IMR-90 (cell line): ENCODE results near the gene NIPAL3. TPM values are rescaled to one million over a fixed set of nuclear protein-coding genes. Genes with fewer than 3 reads are reported as not detected.

Source experiments
- ATAC-seq: fragments of 200-7000 bp; cut with Tn5 transposase; 2 replicates; pipeline ENCODE4 v1.9.1; 2020; ENCODE audit warnings: low read depth, mild to moderate bottlenecking, moderate library complexity
- BruUV-seq: library from RNA; stranded (reverse); fragments of 400-500 nt; replicated peaks from 2 replicates; lab custom pipeline; 2021; lab: Mats Ljungman, UMichigan
- CTCF ChIA-PET: fragments of 300-600 bp; formaldehyde crosslinking; extraction: SDS; loops from one replicate; lab custom pipeline; 2021; ENCODE audit warnings: antibody characterized with exemption; lab: Yijun Ruan, JAX
- POLR2A ChIA-PET: fragments of 300-600 bp; sonication (Branson Sonifier 250); formaldehyde crosslinking; loops from one replicate; lab custom pipeline; 2022; ENCODE audit warnings: antibody characterized with exemption; ENCODE audit not compliant: unreplicated experiment; lab: Charles Lee
- DNase-seq: peaks from one replicate; pipeline ENCODE4 v3.0.0; 2013
- H2AFZ ChIP-seq: replicated peaks from 2 replicates; pipeline ENCODE3; 2013; ENCODE audit warnings: low read length, mild to moderate bottlenecking; ENCODE audit not compliant: poor library complexity
- H2AK5ac ChIP-seq: 2 replicates; pipeline ENCODE4 v1.6.1; 2013; ENCODE audit warnings: low read depth, low read length, inconsistent platforms
- H2AK9ac ChIP-seq: replicated peaks from 2 replicates; pipeline ENCODE3; 2013; ENCODE audit warnings: mild to moderate bottlenecking, low read depth, low read length, moderate library complexity; ENCODE audit not compliant: poor library complexity
- H2BK120ac ChIP-seq: 2 replicates; pipeline ENCODE4 v1.6.1; 2013; ENCODE audit warnings: low read depth, low read length, inconsistent platforms
- H2BK15ac ChIP-seq: 3 replicates; pipeline ENCODE4 v1.6.1; 2013; ENCODE audit warnings: low read depth, low read length, inconsistent platforms
- H2BK20ac ChIP-seq: 2 replicates; pipeline ENCODE4 v1.6.1; 2013; ENCODE audit warnings: low read depth, mild to moderate bottlenecking, inconsistent platforms, low read length, moderate library complexity
- H2BK5ac ChIP-seq: 2 replicates; pipeline ENCODE4 v1.6.1; 2013; ENCODE audit warnings: mild to moderate bottlenecking, low read depth, low read length, inconsistent platforms; ENCODE audit not compliant: poor library complexity, severe bottlenecking
- H3K14ac ChIP-seq: replicated peaks from 2 replicates; pipeline ENCODE4 v1.6.1; 2013; ENCODE audit warnings: low read depth, low read length, inconsistent platforms
- H3K18ac ChIP-seq: 2 replicates; pipeline ENCODE4 v1.6.1; 2013; ENCODE audit warnings: low read depth, low read length, control low read depth
- H3K23ac ChIP-seq: 2 replicates; pipeline ENCODE4 v1.6.1; 2013; ENCODE audit warnings: low read depth, low read length, inconsistent platforms
- H3K27ac ChIP-seq: 2 replicates; pipeline ENCODE4 v1.5.1; 2013; ENCODE audit warnings: mild to moderate bottlenecking, control low read depth, low read length; ENCODE audit not compliant: insufficient read depth
- H3K27me3 ChIP-seq: 2 replicates; pipeline ENCODE4 v1.6.1; 2013; ENCODE audit warnings: low read length; ENCODE audit not compliant: control insufficient read depth, insufficient read depth
- H3K36me3 ChIP-seq: 2 replicates; pipeline ENCODE4 v1.6.1; 2013; ENCODE audit warnings: low read length, mixed read lengths; ENCODE audit not compliant: control insufficient read depth, insufficient read depth
- H3K4ac ChIP-seq: 2 replicates; pipeline ENCODE4 v1.6.1; 2013; ENCODE audit warnings: low read depth, low read length, inconsistent platforms
- H3K4me1 ChIP-seq: 2 replicates; pipeline ENCODE4 v1.6.1; 2013; ENCODE audit warnings: low read length, mixed read lengths; ENCODE audit not compliant: control insufficient read depth, insufficient read depth
- H3K4me2 ChIP-seq: 2 replicates; pipeline ENCODE4 v1.6.1; 2013; ENCODE audit warnings: low read depth, mild to moderate bottlenecking, control low read depth, low read length, moderate library complexity
- H3K4me3 ChIP-seq: 2 replicates; pipeline ENCODE4 v1.5.1; 2013; ENCODE audit warnings: low read depth, mild to moderate bottlenecking, control low read depth, low read length, moderate library complexity; ENCODE audit not compliant: insufficient read depth
- H3K56ac ChIP-seq: 2 replicates; pipeline ENCODE4 v1.6.1; 2013; ENCODE audit warnings: low read length, inconsistent platforms; ENCODE audit not compliant: insufficient read depth; ENCODE audit errors: extremely low read depth
- H3K79me1 ChIP-seq, 2 experiments: 2 replicates each; pipeline ENCODE4 v1.6.1; 2013; ENCODE audit warnings: low read length in 2 of 2, inconsistent platforms in 1 of 2, low read depth in 1 of 2
- H3K9ac ChIP-seq: 2 replicates; pipeline ENCODE4 v1.6.1; 2013; ENCODE audit warnings: low read depth, low read length, control low read depth
- H3K9me1 ChIP-seq: 2 replicates; pipeline ENCODE4 v1.6.1; 2013; ENCODE audit warnings: low read length, inconsistent platforms; ENCODE audit not compliant: insufficient read depth
- H3K9me3 ChIP-seq: 2 replicates; pipeline ENCODE4 v1.6.1; 2013; ENCODE audit warnings: low read length; ENCODE audit not compliant: control insufficient read depth, insufficient read depth
- H4K20me1 ChIP-seq: 2 replicates; pipeline ENCODE4 v1.6.1; 2013; ENCODE audit warnings: low read length, inconsistent platforms; ENCODE audit not compliant: insufficient read depth
- H4K5ac ChIP-seq: 2 replicates; pipeline ENCODE4 v1.6.1; 2013; ENCODE audit warnings: mild to moderate bottlenecking, low read depth, low read length, control low read depth
- H4K8ac ChIP-seq, 2 experiments: 2 replicates each; pipeline ENCODE4 v1.6.1; 2013; ENCODE audit warnings: low read depth in 2 of 2, low read length in 2 of 2, control low read depth in 1 of 2, inconsistent platforms in 1 of 2
- H4K91ac ChIP-seq: 2 replicates; pipeline ENCODE4 v1.6.1; 2013; ENCODE audit warnings: low read depth, low read length, inconsistent platforms; ENCODE audit not compliant: insufficient read depth
- CHD1 ChIP-seq: IDR thresholded peaks from 2 replicates; pipeline ENCODE4 v1.6.1; 2012; ENCODE audit warnings: low read depth, low read length, improper control_type of control experiment
- FOS ChIP-seq: fragments of 150-350 bp; IDR thresholded peaks from 2 replicates; pipeline ENCODE4 v1.6.1; 2016; ENCODE audit warnings: low read depth, low read length
- MAFK ChIP-seq: IDR thresholded peaks from 2 replicates; pipeline ENCODE4 v1.6.1; 2012; ENCODE audit warnings: low read depth, low read length, improper control_type of control experiment
- MAZ ChIP-seq: IDR thresholded peaks from 2 replicates; pipeline ENCODE4 v1.6.1; 2012; ENCODE audit warnings: low read depth, mild to moderate bottlenecking, low read length, improper control_type of control experiment, moderate library complexity, borderline replicate concordance
- MXI1 ChIP-seq: IDR thresholded peaks from 2 replicates; pipeline ENCODE4 v1.6.1; 2012; ENCODE audit warnings: low read depth, mild to moderate bottlenecking, low read length, moderate library complexity, borderline replicate concordance
- RAD21 ChIP-seq: IDR thresholded peaks from 2 replicates; pipeline ENCODE4 v1.6.1; 2012; ENCODE audit warnings: low read length, improper control_type of control experiment
- WGBS, 2 experiments: methylation state at CpG; one replicate each; pipeline versions ENCODE4 v1.1.5 to v1.1.7; 2013; ENCODE audit warnings: missing lambda C conversion rate in 2 of 2; ENCODE audit not compliant: insufficient read length in 1 of 2; ENCODE audit errors: extremely low coverage in 2 of 2; 5-methylcytosine and 5-hydroxymethylcytosine counted together
- dilution Hi-C: fragments of 300-500 bp; cut with HindIII; formaldehyde crosslinking; loops from one replicate; pipeline ENCODE4 v1.14.3; 2018; ENCODE audit warnings: low sequenced_read_pairs; ENCODE audit not compliant: unreplicated experiment
- in situ Hi-C: fragments of 300-500 bp; cut with MboI; formaldehyde crosslinking; loops from 3 replicates; pipeline ENCODE4 v1.14.3; 2019; ENCODE audit warnings: low sequenced_read_pairs, inconsistent platforms, mixed read lengths
- intact Hi-C: fragments of 100-400 bp; cut with micrococcal nuclease; formaldehyde crosslinking; loops from 2 replicates; pipeline ENCODE4 v1.10.0; 2022
- polyA plus RNA-seq, 3 experiments: library from polyadenylated mRNA; depleted of rRNA; stranded (reverse); fragments of >200 nt; gene quantifications; 2 replicates each; pipeline ENCODE4 v1.2.3, GENCODE V29; 2012; ENCODE audit warnings: low replicate concordance in 1 of 3
- total RNA-seq: library from RNA; depleted of rRNA; stranded (reverse); fragments of >200 nt; gene quantifications from 2 replicates; pipeline ENCODE4 v1.2.3, GENCODE V29; 2012
- TF ChIP-seq, protein P1 (sequence below): conservative IDR thresholded peaks from 2 replicates; pipeline ENCODE4 v1.5.1; 2012; ENCODE audit warnings: mild to moderate bottlenecking, low read depth, low read length, improper control_type of control experiment

The NIPAL3 gene
- total and polyA plus RNA-seq, 2 of the 4 experiments (the other 2 are of a cell fraction): 55.0 to 123 TPM

DNA sequence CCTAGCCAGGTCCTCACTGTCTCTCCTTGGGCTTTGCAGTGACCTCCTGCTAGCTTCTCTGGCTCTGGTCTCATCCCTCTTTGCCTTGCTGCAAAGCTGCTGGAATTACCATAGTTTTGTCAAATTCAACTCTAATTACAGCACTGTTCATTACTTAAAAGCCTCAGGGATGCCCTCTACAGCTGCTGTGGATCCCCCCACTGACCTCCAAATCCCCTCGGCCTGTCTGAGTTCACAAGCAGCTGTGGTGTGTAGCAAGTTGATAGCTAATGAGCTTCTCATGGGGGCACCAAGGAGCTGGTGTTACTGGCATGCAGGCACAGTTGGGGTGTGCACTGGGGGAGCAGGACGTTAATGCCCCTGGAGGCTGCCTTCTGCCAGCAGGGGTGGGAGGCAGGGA lies 24.8 kb downstream of the NIPAL3 start:
- peaks cover 13 to 21% of the 10 kb centered on the region in 2 experiments; a peak in 3 of 4 replicates for H3K79me1 ChIP-seq
- no peak overlapping the region for H3K23ac ChIP-seq
- no peak overlapping the region for H4K8ac ChIP-seq
- no peak overlapping the region for H2BK20ac ChIP-seq
- no peak overlapping the region for H4K91ac ChIP-seq
- H3K9me3 ChIP-seq: no peaks in the 10 kb centered on the region
- no peaks in the 10 kb centered on the region for H3K27me3 ChIP-seq
- no peaks in the 10 kb centered on the region; the same call in 1 of the 2 replicates for H4K20me1 ChIP-seq
- POLR2A ChIA-PET: no interaction called here
- no CpG with 5 or more reads among the region's 2 CpGs for WGBS, 2 experiments
- H3K4me1 ChIP-seq: peaks cover 10% of the 10 kb centered on the region
- no peak overlapping the region for H3K27ac ChIP-seq
- dilution Hi-C loops (no loop called here), in situ Hi-C loops (no loop called here), intact Hi-C loops (no loop called here)
- H2AK9ac ChIP-seq: no peak overlapping the region
- no peak overlapping the region for H2AFZ ChIP-seq
- ATAC-seq (no peak), DNase-seq (no peak)
- H3K18ac ChIP-seq: no peak overlapping the region
- H4K5ac ChIP-seq: no peak overlapping the region
- H2AK5ac ChIP-seq: no peak overlapping the region
- peaks cover 4% of the 10 kb centered on the region; the same call in 1 of the 2 replicates for H3K9me1 ChIP-seq
- peaks cover 14% of the 10 kb centered on the region; the same call in 1 of the 2 replicates for H3K36me3 ChIP-seq
- H3K9ac ChIP-seq: no peak overlapping the region
- no peak overlapping the region for H2BK15ac ChIP-seq
- H3K4me3 ChIP-seq: no peak overlapping the region
- H2BK120ac ChIP-seq: no peak overlapping the region
- H2BK5ac ChIP-seq: no peak overlapping the region
- TF ChIP-seq FOS (no peak), MAFK (no peak), MAZ (no peak), CHD1 (no peak), RAD21 (no peak), MXI1 (no peak)
- TF ChIP-seq, protein P1, sequence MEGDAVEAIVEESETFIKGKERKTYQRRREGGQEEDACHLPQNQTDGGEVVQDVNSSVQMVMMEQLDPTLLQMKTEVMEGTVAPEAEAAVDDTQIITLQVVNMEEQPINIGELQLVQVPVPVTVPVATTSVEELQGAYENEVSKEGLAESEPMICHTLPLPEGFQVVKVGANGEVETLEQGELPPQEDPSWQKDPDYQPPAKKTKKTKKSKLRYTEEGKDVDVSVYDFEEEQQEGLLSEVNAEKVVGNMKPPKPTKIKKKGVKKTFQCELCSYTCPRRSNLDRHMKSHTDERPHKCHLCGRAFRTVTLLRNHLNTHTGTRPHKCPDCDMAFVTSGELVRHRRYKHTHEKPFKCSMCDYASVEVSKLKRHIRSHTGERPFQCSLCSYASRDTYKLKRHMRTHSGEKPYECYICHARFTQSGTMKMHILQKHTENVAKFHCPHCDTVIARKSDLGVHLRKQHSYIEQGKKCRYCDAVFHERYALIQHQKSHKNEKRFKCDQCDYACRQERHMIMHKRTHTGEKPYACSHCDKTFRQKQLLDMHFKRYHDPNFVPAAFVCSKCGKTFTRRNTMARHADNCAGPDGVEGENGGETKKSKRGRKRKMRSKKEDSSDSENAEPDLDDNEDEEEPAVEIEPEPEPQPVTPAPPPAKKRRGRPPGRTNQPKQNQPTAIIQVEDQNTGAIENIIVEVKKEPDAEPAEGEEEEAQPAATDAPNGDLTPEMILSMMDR: no peak
- H3K4me2 ChIP-seq: no peak overlapping the region
- no peak overlapping the region for H3K4ac ChIP-seq
- BruUV-seq: no TSS peak
- H3K56ac ChIP-seq: no peak overlapping the region
- CTCF ChIA-PET: no interaction called here
- no peak overlapping the region for H3K14ac ChIP-seq
